Sigmoid colon (tissue), 3 donors: ENCODE measurements around the gene SLC13A1.

Source experiments
- POLR2A ChIP-seq, 2 donors: fragments of 450-650 bp; IDR thresholded peaks; one replicate each; pipeline ENCODE4 v1.6.1; 2016; ENCODE audit warnings: antibody characterized with exemption in 2 of 2, mild to moderate bottlenecking in 2 of 2, moderate library complexity in 2 of 2
- TF ChIP-seq, protein P1 (sequence below), 4 experiments: fragments of 450-650 bp in 3 of 4; fragments of 200-600 bp in 1 of 4; IDR thresholded peaks; one replicate each; pipeline ENCODE4 v1.5.1; 2016 to 2019; ENCODE audit warnings: antibody characterized with exemption in 4 of 4, mild to moderate bottlenecking in 3 of 4, moderate library complexity in 2 of 4

DNA sequence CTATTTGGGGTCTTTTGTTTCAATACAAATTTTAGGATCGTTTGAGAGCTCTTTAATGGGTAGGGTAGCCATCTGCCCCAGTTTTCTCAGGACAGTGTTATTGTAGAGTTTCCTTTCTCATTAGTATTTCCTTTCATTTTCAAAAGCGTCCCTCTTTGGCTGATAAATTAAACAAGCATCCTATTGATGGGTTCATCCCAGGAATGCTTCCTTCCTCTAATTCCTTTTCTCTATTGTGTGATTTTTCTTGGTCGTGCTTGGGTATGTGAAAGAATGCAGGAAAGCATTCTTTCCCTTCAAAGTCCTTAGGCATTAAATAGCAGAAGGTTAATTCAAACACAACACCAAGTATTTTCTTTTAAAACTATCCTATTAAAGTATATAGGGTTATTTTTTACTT lies 14.0 kb downstream of the SLC13A1 start:
- TF ChIP-seq, protein P1, sequence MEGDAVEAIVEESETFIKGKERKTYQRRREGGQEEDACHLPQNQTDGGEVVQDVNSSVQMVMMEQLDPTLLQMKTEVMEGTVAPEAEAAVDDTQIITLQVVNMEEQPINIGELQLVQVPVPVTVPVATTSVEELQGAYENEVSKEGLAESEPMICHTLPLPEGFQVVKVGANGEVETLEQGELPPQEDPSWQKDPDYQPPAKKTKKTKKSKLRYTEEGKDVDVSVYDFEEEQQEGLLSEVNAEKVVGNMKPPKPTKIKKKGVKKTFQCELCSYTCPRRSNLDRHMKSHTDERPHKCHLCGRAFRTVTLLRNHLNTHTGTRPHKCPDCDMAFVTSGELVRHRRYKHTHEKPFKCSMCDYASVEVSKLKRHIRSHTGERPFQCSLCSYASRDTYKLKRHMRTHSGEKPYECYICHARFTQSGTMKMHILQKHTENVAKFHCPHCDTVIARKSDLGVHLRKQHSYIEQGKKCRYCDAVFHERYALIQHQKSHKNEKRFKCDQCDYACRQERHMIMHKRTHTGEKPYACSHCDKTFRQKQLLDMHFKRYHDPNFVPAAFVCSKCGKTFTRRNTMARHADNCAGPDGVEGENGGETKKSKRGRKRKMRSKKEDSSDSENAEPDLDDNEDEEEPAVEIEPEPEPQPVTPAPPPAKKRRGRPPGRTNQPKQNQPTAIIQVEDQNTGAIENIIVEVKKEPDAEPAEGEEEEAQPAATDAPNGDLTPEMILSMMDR (IDR thresholded peaks at IDR 0.05) = no peak
- no peak for TF ChIP-seq POLR2A (IDR thresholded peaks at IDR 0.05)
